Prostate gland (tissue), 2 donors: Measurements from ENCODE around the gene NCOA3. TPM values are rescaled to one million over a fixed set of nuclear protein-coding genes. Genes with fewer than 3 reads are reported as not detected.
"Not testable (repeated sequence)": the region's sequence is repeated elsewhere in the genome, so short reads cannot be mapped to it uniquely, and the experiment has no call there.

ENCODE experiments used
- DNase-seq: peaks from one replicate; pipeline ENCODE4 v3.0.0-alpha.2; 2019; ENCODE audit warnings: low spot score
- H3K27ac ChIP-seq, 2 donors: fragments of 200-600 bp; sonication (generic); 2 replicates each; pipeline ENCODE4 v1.5.1; 2017 to 2019
- H3K27me3 ChIP-seq: fragments of 200-600 bp; sonication (generic); replicated peaks from 2 replicates; pipeline ENCODE4 v1.5.1; 2019; ENCODE audit not compliant: insufficient read depth
- H3K36me3 ChIP-seq, 2 donors: fragments of 200-600 bp; sonication (generic); 1 replicate in 1 of 2; 2 replicates in 1 of 2; pipeline versions ENCODE4 v1.5.1 to v1.8.1; 2017 to 2019
- H3K4me1 ChIP-seq: fragments of 200-600 bp; sonication (generic); replicated peaks from 2 replicates; pipeline ENCODE4 v1.5.1; 2019
- H3K4me3 ChIP-seq, 2 donors: fragments of 200-600 bp; sonication (generic); 2 replicates each; pipeline ENCODE4 v1.5.1; 2017 to 2019
- H3K9me3 ChIP-seq: fragments of 200-600 bp; sonication (generic); 2 replicates; pipeline ENCODE4 v1.5.1; 2017
- POLR2A ChIP-seq: fragments of 450-650 bp; IDR thresholded peaks from one replicate; pipeline ENCODE4 v1.6.1; 2016; ENCODE audit warnings: antibody characterized with exemption, mild to moderate bottlenecking
- POLR2AphosphoS5 ChIP-seq: sonication (generic); formaldehyde crosslinking; IDR thresholded peaks from one replicate; pipeline ENCODE4 v1.6.1; 2017; ENCODE audit warnings: antibody characterized with exemption
- WGBS: methylation state at CpG from one replicate; pipeline ENCODE4 v1.1.5; 2018; 5-methylcytosine and 5-hydroxymethylcytosine counted together
- intact Hi-C: fragments of 100-400 bp; cut with DNase I; formaldehyde crosslinking; loops from one replicate; pipeline ENCODE4 v1.14.2; 2022
- total RNA-seq, 2 donors: library from RNA; depleted of rRNA; stranded (reverse); fragments of >200 nt; gene quantifications; one replicate each; pipeline ENCODE4 v1.1.0, GENCODE V29; 2016
- TF ChIP-seq, protein P1 (sequence below), 4 experiments: fragments of 200-600 bp in 2 of 4; fragments of 450-650 bp in 2 of 4; sonication (generic) in 2 of 4; IDR thresholded peaks; 1 replicate in 3 of 4; 2 replicates in 1 of 4; pipeline ENCODE4 v1.5.1; 2016 to 2019; ENCODE audit warnings: antibody characterized with exemption in 4 of 4, mild to moderate bottlenecking in 2 of 4, moderate library complexity in 2 of 4

NCOA3 gene
- total RNA-seq, 2 donors from 2014 or later = 21.6 to 35.6 TPM

DNA sequence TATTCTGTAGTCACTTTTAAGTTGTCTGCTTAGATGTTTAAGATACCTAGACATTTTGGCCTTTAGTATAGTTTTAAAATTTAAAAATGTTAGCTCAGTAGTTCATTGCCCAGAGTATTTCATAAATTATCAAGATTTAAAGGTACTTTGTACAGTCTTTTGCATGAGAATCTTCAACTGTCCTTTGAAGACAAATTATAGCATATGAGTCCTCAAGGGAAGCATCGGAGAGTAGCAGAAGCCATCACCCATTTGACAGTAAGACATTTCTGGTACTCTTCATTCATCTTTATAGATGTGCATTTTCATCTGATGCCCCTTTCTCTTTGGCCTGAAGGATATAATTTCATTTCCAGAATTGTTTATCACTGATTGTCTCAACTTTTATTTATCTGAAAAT, 89.5 kb downstream of the NCOA3 start:
- Histone ChIP-seq H3K4me1 (no peaks in the 10 kb centered on the region), H3K9me3 (no peaks in the 10 kb centered on the region), H3K27ac (no peak overlapping the region), H3K36me3 (no peaks in the 10 kb centered on the region), H3K4me3 (no peak overlapping the region), H3K27me3 (no peaks in the 10 kb centered on the region)
- TF ChIP-seq, protein P1, sequence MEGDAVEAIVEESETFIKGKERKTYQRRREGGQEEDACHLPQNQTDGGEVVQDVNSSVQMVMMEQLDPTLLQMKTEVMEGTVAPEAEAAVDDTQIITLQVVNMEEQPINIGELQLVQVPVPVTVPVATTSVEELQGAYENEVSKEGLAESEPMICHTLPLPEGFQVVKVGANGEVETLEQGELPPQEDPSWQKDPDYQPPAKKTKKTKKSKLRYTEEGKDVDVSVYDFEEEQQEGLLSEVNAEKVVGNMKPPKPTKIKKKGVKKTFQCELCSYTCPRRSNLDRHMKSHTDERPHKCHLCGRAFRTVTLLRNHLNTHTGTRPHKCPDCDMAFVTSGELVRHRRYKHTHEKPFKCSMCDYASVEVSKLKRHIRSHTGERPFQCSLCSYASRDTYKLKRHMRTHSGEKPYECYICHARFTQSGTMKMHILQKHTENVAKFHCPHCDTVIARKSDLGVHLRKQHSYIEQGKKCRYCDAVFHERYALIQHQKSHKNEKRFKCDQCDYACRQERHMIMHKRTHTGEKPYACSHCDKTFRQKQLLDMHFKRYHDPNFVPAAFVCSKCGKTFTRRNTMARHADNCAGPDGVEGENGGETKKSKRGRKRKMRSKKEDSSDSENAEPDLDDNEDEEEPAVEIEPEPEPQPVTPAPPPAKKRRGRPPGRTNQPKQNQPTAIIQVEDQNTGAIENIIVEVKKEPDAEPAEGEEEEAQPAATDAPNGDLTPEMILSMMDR (IDR thresholded peaks at IDR 0.05) = no peak
- TF ChIP-seq POLR2A = no peak
- TF ChIP-seq POLR2AphosphoS5 = no peak
- 77% methylated on average over 1 of the region's 1 CpG for WGBS
- intact Hi-C loops = no loop called here
- no peak for DNase-seq

DNA sequence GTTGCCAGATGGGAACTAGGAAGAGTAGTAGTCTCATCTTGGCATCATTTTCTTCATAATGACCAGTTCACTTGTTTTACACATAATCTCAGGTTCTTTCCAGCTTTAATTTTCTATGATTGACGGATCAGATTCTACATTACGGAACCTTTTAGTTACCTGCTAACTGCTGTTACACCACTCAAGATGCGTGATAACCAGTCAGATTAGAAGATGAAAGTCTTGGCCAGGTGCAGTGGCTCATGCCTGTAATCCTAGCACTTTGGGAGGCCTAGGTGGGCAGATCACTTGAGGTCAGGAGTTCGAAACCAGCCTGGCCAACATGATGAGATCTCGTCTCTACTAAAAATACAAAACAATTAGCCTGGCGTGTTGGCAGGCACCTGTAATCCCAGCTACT, 92.5 kb downstream of the NCOA3 start:
- H3K27me3 ChIP-seq = no peaks in the 10 kb centered on the region
- WGBS = 92% methylated on average over 6 of the region's 6 CpGs

DNA sequence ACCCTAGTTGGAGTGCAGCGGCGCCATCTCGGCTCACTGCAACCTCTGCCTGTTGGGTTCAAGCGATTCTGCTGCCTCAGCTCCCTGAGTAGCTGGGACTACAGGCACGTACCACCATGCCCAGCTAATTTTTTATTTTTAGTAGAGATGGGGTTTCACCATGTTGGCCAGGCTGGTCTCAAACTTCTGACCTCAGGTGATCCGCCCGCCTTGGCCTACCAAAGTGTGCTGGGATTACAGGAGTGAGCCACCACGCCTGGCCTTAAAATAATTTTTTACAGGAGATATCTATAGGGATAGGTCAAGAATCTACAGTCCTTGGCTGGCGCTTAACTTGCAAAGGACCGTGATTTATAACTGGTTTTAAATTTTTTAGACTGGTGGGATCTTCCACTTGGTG, 93.5 kb downstream of the NCOA3 start:
- WGBS = 97% methylated on average over 10 of the region's 10 CpGs
- H3K9me3 ChIP-seq, H3K27ac ChIP-seq, DNase-seq, H3K36me3 ChIP-seq, intact Hi-C loops, H3K4me3 ChIP-seq, H3K27me3 ChIP-seq, H3K4me1 ChIP-seq: not testable (repeated sequence)

More for the DNA sequence above, 92.5 kb downstream of the NCOA3 start:
- TF ChIP-seq, protein P1 (IDR thresholded peaks at IDR 0.05) = no peak
- TF ChIP-seq POLR2A (no peak), POLR2AphosphoS5 (no peak)
- Histone ChIP-seq H3K36me3 (no peaks in the 10 kb centered on the region), H3K4me3 (no peak overlapping the region), H3K27ac (no peak overlapping the region), H3K4me1 (no peaks in the 10 kb centered on the region), H3K9me3 (no peaks in the 10 kb centered on the region)
- no peak for DNase-seq
- intact Hi-C loops = no loop called here

DNA sequence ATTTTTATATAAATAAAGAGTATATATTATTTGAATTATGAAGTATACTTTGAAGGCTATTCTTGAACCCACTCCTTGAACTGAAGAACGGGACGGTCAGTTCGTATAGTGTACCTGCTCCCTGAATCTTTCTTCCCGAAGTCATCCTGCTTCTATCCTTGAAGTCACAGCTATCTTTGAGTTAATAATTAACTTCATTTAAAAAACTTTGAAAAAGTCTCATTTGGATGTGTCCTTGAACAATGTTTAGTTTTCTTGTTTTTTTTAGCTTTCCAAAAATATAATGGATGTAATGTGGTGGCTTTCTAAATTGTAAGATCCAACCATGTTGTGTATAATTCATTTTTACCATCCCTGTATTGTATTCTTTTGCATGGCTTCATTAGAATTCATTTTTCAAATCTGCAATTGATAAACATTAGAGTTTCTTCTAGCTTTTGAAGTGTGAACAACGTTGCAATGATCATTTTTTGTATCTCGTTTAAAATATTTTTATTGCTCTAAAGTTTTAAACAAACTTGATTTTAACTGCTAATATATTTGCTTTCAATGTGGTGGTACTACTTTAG, 94.4 kb downstream of the NCOA3 start:
- intact Hi-C loops = no loop called here
- 82% methylated on average over 6 of the region's 6 CpGs for WGBS
- TF ChIP-seq, protein P1 (IDR thresholded peaks at IDR 0.05) = no peak
- H3K27me3 ChIP-seq = no peaks in the 10 kb centered on the region
- no peak overlapping the region for H3K27ac ChIP-seq
- no peaks in the 10 kb centered on the region for H3K36me3 ChIP-seq
- no peak for DNase-seq
- H3K4me1 ChIP-seq = no peaks in the 10 kb centered on the region
- no peaks in the 10 kb centered on the region for H3K9me3 ChIP-seq
- H3K4me3 ChIP-seq = no peak overlapping the region

DNA sequence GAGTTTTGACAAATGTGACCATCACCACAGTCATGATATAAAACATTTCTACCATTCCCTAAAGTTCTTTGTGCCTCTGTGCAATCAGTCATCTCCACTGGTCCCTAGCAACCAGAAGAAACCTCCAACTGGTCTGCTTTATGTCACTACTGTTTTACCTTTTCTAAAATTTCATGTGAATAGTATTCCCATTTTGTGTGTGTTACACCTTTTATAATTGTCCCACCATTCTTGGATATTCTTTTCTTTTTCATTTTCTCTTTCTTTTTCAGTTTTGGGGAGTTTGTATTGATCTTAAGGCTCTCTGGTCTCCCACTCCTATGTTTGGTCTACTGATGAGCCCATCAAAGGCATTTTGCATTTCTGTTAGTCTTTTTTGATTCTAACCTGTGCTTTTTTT, 95.4 kb downstream of the NCOA3 start:
- Histone ChIP-seq H3K27me3 (no peaks in the 10 kb centered on the region), H3K36me3 (no peaks in the 10 kb centered on the region), H3K4me3 (no peak overlapping the region), H3K9me3 (no peaks in the 10 kb centered on the region), H3K27ac (no peak overlapping the region), H3K4me1 (no peaks in the 10 kb centered on the region)
- intact Hi-C loops = no loop called here
- no peak for DNase-seq
- TF ChIP-seq POLR2A (no peak), POLR2AphosphoS5 (no peak)
- TF ChIP-seq, protein P1 (IDR thresholded peaks at IDR 0.05) = no peak
